Fibroblast of skin of left biceps (primary cell): ENCODE measurements around the gene NOA1.
"Not testable (repeated sequence)": the region's sequence is repeated elsewhere in the genome, so short reads cannot be mapped to it uniquely, and the experiment has no call there.

Experiments
- DNase-seq, 2 experiments: peaks; one replicate each; pipeline ENCODE4 v3.0.0-alpha.2; 2013; ENCODE audit warnings: low read depth in 2 of 2

The NOA1 gene

GRCh38 chr4:56958111-56958517 lies 19.3 kb downstream of the NOA1 start:
- DNase-seq, result peak; percentile 88 to 90

- no peak for DNase-seq
Measured at GRCh38 chr4:56953680-56954520, 23.5 kb downstream of the NOA1 start.

GRCh38 chr4:56941403-56941802 lies 36.0 kb downstream of the NOA1 start:
- no peak for DNase-seq

GRCh38 chr4:56940971-56941370 lies 36.4 kb downstream of the NOA1 start:
- DNase-seq, result no peak

GRCh38 chr4:56940403-56940802 lies 37.0 kb downstream of the NOA1 start:
- DNase-seq, result no peak

- DNase-seq, result not testable (repeated sequence)
Measured at GRCh38 chr4:56939826-56940225, 37.6 kb downstream of the NOA1 start.

GRCh38 chr4:56937262-56937661 lies 40.1 kb downstream of the NOA1 start:
- DNase-seq, result peak; percentile 65

GRCh38 chr4:56931924-56932323 lies 45.5 kb downstream of the NOA1 start:
- DNase-seq, result no peak

GRCh38 chr4:56930638-56931037 lies 46.8 kb downstream of the NOA1 start:
- no peak for DNase-seq

GRCh38 chr4:56927196-56927595 lies 50.2 kb downstream of the NOA1 start:
- no peak for DNase-seq

- DNase-seq, result not testable (repeated sequence)
Measured at GRCh38 chr4:56914977-56915376, 62.4 kb downstream of the NOA1 start.

- no peak for DNase-seq
Measured at GRCh38 chr4:56914336-56914735, 63.1 kb downstream of the NOA1 start.
